ENCODE measurements around the gene KIRREL3. TPM values are rescaled to one million over a fixed set of nuclear protein-coding genes. Genes with fewer than 3 reads are reported as not detected.

The KIRREL3 gene
- total RNA-seq, 3 donors from 2014 or later: not detected

GRCh38 chr11:126575849-126576248, 424.7 kb downstream of the KIRREL3 start:
- Mint-ChIP-seq H3K4me3 (no peak overlapping the region), H3K27me3 (ENCODE audit: low read depth) (peaks cover 3% of the 10 kb centered on the region), H3K9me3 (no peaks in the 10 kb centered on the region), H3K4me1 (ENCODE audit: low read depth) (no peaks in the 10 kb centered on the region), H3K36me3 (ENCODE audit: insufficient read depth) (no peaks in the 10 kb centered on the region)
- DNase-seq (no peak), ATAC-seq (no peak)

GRCh38 chr11:126573325-126573978, 427.1 kb downstream of the KIRREL3 start:
- Mint-ChIP-seq H3K9me3 (no peaks in the 10 kb centered on the region), H3K4me3 (no peak overlapping the region), H3K27me3 (ENCODE audit: low read depth) (peaks cover 3% of the 10 kb centered on the region), H3K4me1 (ENCODE audit: low read depth) (no peaks in the 10 kb centered on the region), H3K36me3 (ENCODE audit: insufficient read depth) (no peaks in the 10 kb centered on the region)
- ATAC-seq: no peak
- no peak for DNase-seq

GRCh38 chr11:126570489-126570888, 430.1 kb downstream of the KIRREL3 start:
- no peaks in the 10 kb centered on the region for H3K9me3 Mint-ChIP-seq
- ATAC-seq: no peak
- peaks cover 4% of the 10 kb centered on the region for H3K27me3 Mint-ChIP-seq (ENCODE audit: low read depth)
- DNase-seq: no peak
- H3K4me1 Mint-ChIP-seq (ENCODE audit: low read depth): no peaks in the 10 kb centered on the region
- no peak overlapping the region for H3K4me3 Mint-ChIP-seq
- no peaks in the 10 kb centered on the region for H3K36me3 Mint-ChIP-seq (ENCODE audit: insufficient read depth)

DNA sequence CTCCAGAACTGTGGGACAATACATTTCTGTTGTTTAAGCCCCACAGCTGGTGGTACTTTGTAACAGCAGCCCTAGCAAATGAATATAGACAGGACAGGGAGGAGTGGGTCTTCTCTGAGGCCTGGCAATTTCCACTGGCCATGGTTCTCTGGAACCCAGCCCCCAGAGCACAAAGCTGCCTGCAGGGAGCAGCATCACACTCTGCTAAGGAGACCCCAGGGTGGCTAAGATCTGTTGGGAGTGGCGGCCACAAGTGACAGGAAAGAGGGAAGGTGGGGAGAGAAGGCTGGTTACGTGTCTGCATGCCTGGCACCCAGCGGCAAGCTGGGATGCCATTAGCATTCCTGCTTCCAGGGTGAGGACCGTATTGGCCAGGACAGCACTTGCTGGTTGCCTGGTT, 433.2 kb downstream of the KIRREL3 start:
- H3K9me3 Mint-ChIP-seq: no peaks in the 10 kb centered on the region
- H3K4me3 Mint-ChIP-seq: no peak overlapping the region
- no peaks in the 10 kb centered on the region for H3K4me1 Mint-ChIP-seq (ENCODE audit: low read depth)
- no peaks in the 10 kb centered on the region for H3K36me3 Mint-ChIP-seq (ENCODE audit: insufficient read depth)
- H3K27me3 Mint-ChIP-seq (ENCODE audit: low read depth): peaks cover 10% of the 10 kb centered on the region
- DNase-seq (no peak), ATAC-seq (no peak)

DNA sequence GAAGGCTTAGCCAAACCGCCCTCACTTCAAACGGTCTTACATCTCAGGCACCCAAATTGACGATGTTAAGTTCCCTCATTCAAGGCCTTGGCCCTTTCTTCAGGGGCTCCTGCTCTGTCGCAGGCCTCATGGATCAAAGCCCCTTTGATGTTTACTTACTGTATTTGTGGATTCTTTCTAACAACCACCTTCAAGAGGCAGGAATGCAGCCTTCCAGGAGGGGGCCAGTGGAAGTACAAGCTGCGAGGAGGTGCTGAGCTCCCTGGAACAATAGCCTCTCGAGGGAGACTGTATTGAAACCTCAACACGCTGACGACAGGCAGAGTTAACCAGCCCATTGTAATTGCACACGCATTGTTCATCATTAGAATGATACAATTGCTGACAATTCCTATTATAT, 436.0 kb downstream of the KIRREL3 start:
- H3K4me3 Mint-ChIP-seq: no peak overlapping the region
- ATAC-seq (no peak), DNase-seq (no peak)
- peaks cover 7% of the 10 kb centered on the region for H3K27me3 Mint-ChIP-seq (ENCODE audit: low read depth)
- H3K4me1 Mint-ChIP-seq (ENCODE audit: low read depth): no peaks in the 10 kb centered on the region
- no peaks in the 10 kb centered on the region for H3K36me3 Mint-ChIP-seq (ENCODE audit: insufficient read depth)
- peaks cover 5% of the 10 kb centered on the region for H3K9me3 Mint-ChIP-seq

- H3K36me3 Mint-ChIP-seq (ENCODE audit: insufficient read depth): no peaks in the 10 kb centered on the region
- peaks cover 5% of the 10 kb centered on the region for H3K9me3 Mint-ChIP-seq
- ATAC-seq: no peak
- H3K4me3 Mint-ChIP-seq: no peak overlapping the region
- peaks cover 8% of the 10 kb centered on the region for H3K27me3 Mint-ChIP-seq (ENCODE audit: low read depth)
- H3K4me1 Mint-ChIP-seq (ENCODE audit: low read depth): no peaks in the 10 kb centered on the region
- DNase-seq: no peak
These were observed 439.2 kb downstream of the KIRREL3 start for GRCh38 chr11:126561327-126561893.

DNA sequence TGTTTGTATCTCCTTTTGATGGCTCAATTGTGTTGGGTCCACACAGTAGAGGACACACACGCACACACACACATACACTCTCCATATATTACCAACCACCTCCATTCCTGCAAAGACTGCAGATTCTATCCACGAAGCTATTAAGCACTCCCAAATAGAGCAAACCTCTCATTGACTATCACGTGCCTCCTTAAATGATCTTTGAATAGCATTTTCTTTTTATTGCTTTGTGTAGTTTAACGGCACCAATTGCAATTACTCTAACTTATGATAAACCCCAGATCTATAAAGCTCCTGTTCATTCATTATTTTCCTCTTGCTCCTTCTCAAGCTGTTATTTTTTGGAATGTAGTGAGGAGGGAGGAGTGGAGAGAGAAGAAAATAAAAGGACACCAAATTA, 440.3 kb downstream of the KIRREL3 start:
- H3K36me3 Mint-ChIP-seq (ENCODE audit: insufficient read depth): no peaks in the 10 kb centered on the region
- DNase-seq (no peak), ATAC-seq (no peak)
- no peaks in the 10 kb centered on the region for H3K4me1 Mint-ChIP-seq (ENCODE audit: low read depth)
- peaks cover 8% of the 10 kb centered on the region for H3K27me3 Mint-ChIP-seq (ENCODE audit: low read depth)
- peaks cover 5% of the 10 kb centered on the region for H3K9me3 Mint-ChIP-seq
- H3K4me3 Mint-ChIP-seq: no peak overlapping the region

GRCh38 chr11:126548581-126549550, 451.7 kb downstream of the KIRREL3 start:
- Mint-ChIP-seq H3K9me3 (no peaks in the 10 kb centered on the region), H3K36me3 (ENCODE audit: insufficient read depth) (no peaks in the 10 kb centered on the region), H3K4me1 (ENCODE audit: low read depth) (no peaks in the 10 kb centered on the region), H3K4me3 (no peak overlapping the region), H3K27me3 (ENCODE audit: low read depth) (peaks cover 12% of the 10 kb centered on the region)
- ATAC-seq: no peak
- DNase-seq: no peak

GRCh38 chr11:126547691-126548090, 452.9 kb downstream of the KIRREL3 start:
- Mint-ChIP-seq H3K4me3 (no peak overlapping the region), H3K4me1 (ENCODE audit: low read depth) (no peaks in the 10 kb centered on the region), H3K9me3 (no peaks in the 10 kb centered on the region), H3K27me3 (ENCODE audit: low read depth) (peaks cover 13% of the 10 kb centered on the region), H3K36me3 (ENCODE audit: insufficient read depth) (no peaks in the 10 kb centered on the region)
- ATAC-seq (no peak), DNase-seq (no peak)

GRCh38 chr11:126547161-126547560, 453.4 kb downstream of the KIRREL3 start:
- no peaks in the 10 kb centered on the region for H3K36me3 Mint-ChIP-seq (ENCODE audit: insufficient read depth)
- H3K4me3 Mint-ChIP-seq: no peak overlapping the region
- ATAC-seq (no peak), DNase-seq (no peak)
- no peaks in the 10 kb centered on the region for H3K9me3 Mint-ChIP-seq
- no peaks in the 10 kb centered on the region for H3K4me1 Mint-ChIP-seq (ENCODE audit: low read depth)
- peaks cover 13% of the 10 kb centered on the region for H3K27me3 Mint-ChIP-seq (ENCODE audit: low read depth)

GRCh38 chr11:126546694-126547093, 453.9 kb downstream of the KIRREL3 start:
- DNase-seq (no peak), ATAC-seq (no peak)
- H3K9me3 Mint-ChIP-seq: no peaks in the 10 kb centered on the region
- no peak overlapping the region for H3K4me3 Mint-ChIP-seq
- H3K4me1 Mint-ChIP-seq (ENCODE audit: low read depth): no peaks in the 10 kb centered on the region
- H3K27me3 Mint-ChIP-seq (ENCODE audit: low read depth): peaks cover 13% of the 10 kb centered on the region
- H3K36me3 Mint-ChIP-seq (ENCODE audit: insufficient read depth): no peaks in the 10 kb centered on the region

- ATAC-seq: no peak
- Mint-ChIP-seq H3K27me3 (ENCODE audit: low read depth) (peaks cover 13% of the 10 kb centered on the region), H3K4me3 (no peak overlapping the region), H3K4me1 (ENCODE audit: low read depth) (no peaks in the 10 kb centered on the region), H3K36me3 (ENCODE audit: insufficient read depth) (no peaks in the 10 kb centered on the region), H3K9me3 (no peaks in the 10 kb centered on the region)
- DNase-seq: no peak
These were observed 454.4 kb downstream of the KIRREL3 start for GRCh38 chr11:126546191-126546590.

DNA sequence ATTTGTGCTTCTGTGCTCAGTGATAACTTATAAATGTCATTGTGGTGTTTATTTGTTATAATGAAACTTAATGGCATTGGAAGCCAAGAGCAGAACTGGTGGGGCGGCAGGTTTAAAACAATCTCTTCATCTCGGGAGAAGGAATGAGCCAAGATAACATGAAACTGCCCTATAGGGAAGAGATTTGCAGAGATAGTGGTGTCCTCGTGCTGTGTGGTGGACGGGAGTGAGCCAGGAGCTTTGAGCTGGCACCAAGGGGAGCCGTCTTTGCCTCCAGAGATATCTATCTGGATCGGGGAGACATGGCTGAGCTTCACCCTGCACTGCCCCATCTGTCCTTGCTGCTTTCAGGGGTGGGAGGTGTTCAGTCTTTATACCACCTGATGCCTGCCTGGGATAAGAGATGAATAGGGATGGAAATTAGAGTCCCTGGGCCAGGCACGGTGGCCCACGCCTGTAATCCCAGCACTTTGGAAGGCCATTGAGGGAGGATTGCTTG, 455.5 kb downstream of the KIRREL3 start:
- DNase-seq (no peak), ATAC-seq (no peak)
- no peak overlapping the region for H3K4me3 Mint-ChIP-seq
- no peaks in the 10 kb centered on the region for H3K4me1 Mint-ChIP-seq (ENCODE audit: low read depth)
- peaks cover 13% of the 10 kb centered on the region for H3K27me3 Mint-ChIP-seq (ENCODE audit: low read depth)
- no peaks in the 10 kb centered on the region for H3K9me3 Mint-ChIP-seq
- H3K36me3 Mint-ChIP-seq (ENCODE audit: insufficient read depth): no peaks in the 10 kb centered on the region

DNA sequence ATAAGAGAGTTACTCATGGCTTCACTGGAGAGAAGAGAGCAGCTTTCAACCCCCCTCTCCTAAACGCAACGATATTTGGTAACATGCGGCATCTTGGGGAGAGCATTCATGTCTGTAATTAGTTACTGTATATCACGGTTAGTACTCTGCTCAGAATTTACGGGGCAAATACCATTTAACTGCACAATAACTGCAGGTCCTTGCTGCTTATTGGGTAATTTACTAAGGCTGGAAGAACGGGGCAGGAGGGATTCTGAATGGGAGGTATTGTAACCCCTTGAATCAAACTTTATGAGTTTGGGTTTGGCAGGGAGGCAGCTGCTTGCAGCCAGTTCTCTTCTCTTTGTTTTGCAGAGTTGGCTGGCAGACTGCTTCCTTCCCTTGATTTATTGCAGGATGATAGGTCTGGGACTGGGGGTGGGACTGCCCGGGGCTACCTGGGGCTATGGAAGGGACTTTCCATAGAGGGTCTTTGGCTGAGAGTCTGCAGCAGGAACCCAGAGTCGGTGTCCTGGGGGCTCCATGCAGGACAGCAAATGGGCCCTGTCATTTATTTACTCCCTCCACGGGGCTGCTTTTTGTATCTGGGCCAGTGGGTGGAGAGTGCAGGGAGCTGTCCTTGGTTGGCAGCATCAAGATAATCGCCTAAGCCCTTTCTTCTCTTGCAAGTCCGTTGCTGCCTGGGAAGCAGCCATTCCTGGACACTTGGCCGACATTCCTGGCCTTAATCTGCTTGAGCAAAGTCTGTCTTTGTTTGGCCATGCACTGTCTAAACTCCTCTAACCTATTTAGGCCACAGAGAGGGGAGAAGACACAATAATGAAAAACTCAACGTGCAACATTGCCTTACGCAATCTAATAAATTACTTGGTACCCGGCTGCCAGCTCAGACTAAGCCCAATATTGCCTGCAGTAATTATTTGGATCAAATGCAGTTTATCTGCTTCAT, 456.2 kb downstream of the KIRREL3 start:
- DNase-seq (no peak), ATAC-seq (no peak)
- Mint-ChIP-seq H3K4me3 (no peak overlapping the region), H3K27me3 (ENCODE audit: low read depth) (peaks cover 13% of the 10 kb centered on the region), H3K9me3 (no peaks in the 10 kb centered on the region), H3K36me3 (ENCODE audit: insufficient read depth) (no peaks in the 10 kb centered on the region), H3K4me1 (ENCODE audit: low read depth) (no peaks in the 10 kb centered on the region)

All from activated T-cell treated with anti-CD3 and anti-CD28 coated beads, Interleukin-2, amount 50 U/mL, for 4 hours (primary cell).